ENCODE results near the gene CDK5RAP1. TPM values are rescaled to one million over a fixed set of nuclear protein-coding genes. Genes with fewer than 3 reads are reported as not detected.

Gene CDK5RAP1
- polyA plus RNA-seq, 10 donors, result 16.9 to 28.1 (median 21.7) TPM

Other genes starting within 250 kb of the CDK5RAP1 start
- gene BPIFA2, start 233.4 kb downstream of the CDK5RAP1 start, polyA plus RNA-seq (ENCODE audit: insufficient read length in 10 of 10), result not detected
- gene BPIFA3, start 184.2 kb downstream of the CDK5RAP1 start, polyA plus RNA-seq (ENCODE audit: insufficient read length in 10 of 10), result not detected
- under 1 TPM in 1 of 10 donors, not detected in 9; 0.18 TPM for gene BPIFA1, start 165.5 kb downstream of the CDK5RAP1 start, polyA plus RNA-seq (ENCODE audit: insufficient read length in 10 of 10)
- gene BPIFB1, start 118.3 kb downstream of the CDK5RAP1 start, polyA plus RNA-seq (ENCODE audit: insufficient read length in 10 of 10), result not detected
- 10 to 100 TPM; 18.1 to 34.9 (median 28.3) TPM for gene SNTA1, start 42.2 kb upstream of the CDK5RAP1 start, polyA plus RNA-seq (ENCODE audit: insufficient read length in 10 of 10)
- gene CBFA2T2, start 88.6 kb upstream of the CDK5RAP1 start, polyA plus RNA-seq (ENCODE audit: insufficient read length in 10 of 10), result 10 to 100 TPM in 9 of 10 donors, 1 to 10 TPM in 1; 9.9 to 18.9 (median 14.1) TPM

All from muscle of back (tissue), 10 donors.